Osteoblast (primary cell): ENCODE data around the gene ENKD1. TPM values are rescaled to one million over a fixed set of nuclear protein-coding genes. Genes with fewer than 3 reads are reported as not detected.

Experiments used
- DNase-seq: peaks from one replicate; pipeline ENCODE4 v3.0.0; 2011; ENCODE audit warnings: low spot score, mixed read lengths; ENCODE audit not compliant: insufficient read length; ENCODE audit errors: missing footprints
- H2AFZ ChIP-seq: 2 replicates; pipeline ENCODE4 v1.6.0; 2011; ENCODE audit warnings: mild to moderate bottlenecking, low read length
- H3K27ac ChIP-seq: 2 replicates; pipeline ENCODE4 v1.5.1; 2011; ENCODE audit warnings: mild to moderate bottlenecking, low read depth, low read length, moderate library complexity
- H3K27me3 ChIP-seq: 2 replicates; pipeline ENCODE4 v1.6.0; 2012; ENCODE audit warnings: mild to moderate bottlenecking, control low read depth, inconsistent platforms, low read length, moderate library complexity; ENCODE audit not compliant: insufficient read depth
- H3K36me3 ChIP-seq: 2 replicates; pipeline ENCODE4 v1.5.1; 2011; ENCODE audit warnings: mild to moderate bottlenecking, low read length, control low read depth, moderate library complexity; ENCODE audit not compliant: insufficient read depth
- H3K4me1 ChIP-seq: 2 replicates; pipeline ENCODE4 v1.5.1; 2011; ENCODE audit warnings: mild to moderate bottlenecking, low read length, control low read depth, moderate library complexity; ENCODE audit not compliant: insufficient read depth
- H3K4me2 ChIP-seq: 2 replicates; pipeline ENCODE4 v1.6.0; 2011; ENCODE audit warnings: mild to moderate bottlenecking, low read length; ENCODE audit not compliant: insufficient read depth
- H3K4me3 ChIP-seq: fragments of 200-600 bp; sonication (generic); 3 replicates; pipeline ENCODE4 v1.5.1; 2012; ENCODE audit warnings: mild to moderate bottlenecking, low read length, inconsistent platforms; ENCODE audit not compliant: insufficient read depth
- H3K79me2 ChIP-seq: 2 replicates; pipeline ENCODE4 v1.6.0; 2012; ENCODE audit warnings: mild to moderate bottlenecking, low read length, control low read depth, inconsistent platforms; ENCODE audit not compliant: insufficient read depth
- H3K9me3 ChIP-seq: 2 replicates; pipeline ENCODE4 v1.5.1; 2011; ENCODE audit warnings: low read depth, low read length, control low read depth
- H4K20me1 ChIP-seq: 2 replicates; pipeline ENCODE4 v1.6.0; 2012; ENCODE audit warnings: mild to moderate bottlenecking, low read length, control low read depth; ENCODE audit not compliant: insufficient read depth
- CTCF ChIP-seq: IDR thresholded peaks from 2 replicates; pipeline ENCODE4 v1.5.1; 2011; ENCODE audit warnings: mild to moderate bottlenecking, low read depth, low read length, moderate library complexity; ENCODE audit errors: extremely low read depth
- total RNA-seq: library from RNA; depleted of rRNA; stranded (reverse); fragments of >200 nt; gene quantifications from 2 replicates; pipeline ENCODE4 v1.2.3, GENCODE V29; 2012

ENKD1 gene
- total RNA-seq, 1 donor: 15.9 TPM

- H2AFZ ChIP-seq: no peak overlapping the region
- H3K4me1 ChIP-seq: no peaks in the 10 kb centered on the region
- H3K4me2 ChIP-seq: no peak overlapping the region
- H3K9me3 ChIP-seq: no peaks in the 10 kb centered on the region
- H3K4me3 ChIP-seq: no peak overlapping the region
- no peaks in the 10 kb centered on the region for H3K27me3 ChIP-seq
- TF ChIP-seq CTCF: no peak
- peaks cover 7% of the 10 kb centered on the region for H4K20me1 ChIP-seq
- peaks cover 16% of the 10 kb centered on the region for H3K36me3 ChIP-seq
- no peak for DNase-seq
- H3K27ac ChIP-seq: no peak overlapping the region
- H3K79me2 ChIP-seq: peaks cover 3% of the 10 kb centered on the region
These were observed 19.0 kb upstream of the ENKD1 start for GRCh38 chr16:67685388-67686112.

DNA sequence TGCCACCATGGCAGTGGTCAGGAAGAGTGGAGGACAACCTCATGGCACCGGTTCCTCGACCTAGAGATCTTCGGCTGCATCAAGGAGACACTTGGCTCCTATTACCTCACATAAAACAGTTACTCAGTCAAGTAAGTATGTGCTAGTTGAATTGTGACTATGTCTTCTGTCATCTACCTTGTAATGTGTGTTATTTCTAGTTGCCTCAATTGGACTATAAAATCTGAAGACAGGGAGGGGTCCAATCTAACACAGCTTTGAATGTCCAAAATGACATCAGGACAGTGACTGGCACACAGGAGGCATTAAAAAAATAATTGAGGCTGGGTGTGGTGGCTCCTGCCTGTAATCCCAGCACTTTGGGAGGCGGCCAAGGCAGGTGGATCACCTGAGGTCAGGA is 17.2 kb upstream of the ENKD1 start:
- H2AFZ ChIP-seq: no peak overlapping the region
- no peaks in the 10 kb centered on the region for H3K4me1 ChIP-seq
- H3K4me2 ChIP-seq: no peak overlapping the region
- H3K27ac ChIP-seq: no peak overlapping the region
- H3K36me3 ChIP-seq: peaks cover 16% of the 10 kb centered on the region
- H3K9me3 ChIP-seq: no peaks in the 10 kb centered on the region
- H3K4me3 ChIP-seq: no peak overlapping the region
- DNase-seq: no peak
- no peak for TF ChIP-seq CTCF
- no peaks in the 10 kb centered on the region for H3K27me3 ChIP-seq
- peaks cover 3% of the 10 kb centered on the region for H4K20me1 ChIP-seq
- H3K79me2 ChIP-seq: no peaks in the 10 kb centered on the region

DNA sequence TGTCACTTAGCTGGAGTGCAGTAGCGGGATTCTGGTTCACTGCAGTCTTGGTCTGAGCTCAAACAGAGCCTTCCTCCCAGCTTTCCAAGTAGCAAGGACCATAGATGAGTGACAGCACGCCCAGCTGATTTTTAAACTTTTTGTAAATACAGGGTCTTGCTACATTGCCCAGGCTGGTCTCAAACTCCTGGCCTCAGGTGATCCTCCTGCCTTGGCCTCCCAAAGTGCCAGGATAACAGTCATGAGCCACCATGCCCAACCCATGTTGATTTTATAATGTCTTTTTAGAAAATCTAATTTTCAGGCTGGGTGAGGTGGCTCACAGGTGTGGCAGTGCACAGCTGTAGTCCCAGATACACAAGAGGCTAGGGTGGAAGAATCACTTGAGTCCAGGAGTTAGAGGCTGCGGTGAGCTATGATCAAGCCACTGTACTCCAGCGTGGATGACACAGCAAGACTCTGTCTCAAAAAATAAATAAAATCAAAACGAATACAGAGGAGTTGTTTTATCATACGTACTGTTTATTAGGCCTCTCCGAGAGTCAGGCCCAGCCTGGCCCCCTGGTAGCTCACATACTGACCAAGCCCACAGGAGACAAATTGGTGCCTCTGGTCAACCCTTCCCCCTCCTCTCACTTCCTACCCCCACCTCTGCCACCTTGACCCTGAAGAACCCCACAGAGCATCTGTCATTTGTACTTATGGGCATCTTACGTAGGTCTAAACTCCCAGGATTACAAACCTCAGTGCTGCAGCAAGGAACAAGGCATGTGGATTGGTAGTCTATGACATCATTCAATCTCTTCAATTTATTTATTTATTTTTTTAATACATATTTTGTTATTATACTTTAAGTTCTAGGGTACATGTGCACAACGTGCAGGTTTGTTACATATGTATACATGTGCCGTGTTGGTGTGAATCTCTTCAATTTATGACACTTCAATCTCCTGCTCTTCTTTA is 13.7 kb upstream of the ENKD1 start:
- no peak for TF ChIP-seq CTCF
- H3K4me2 ChIP-seq: no peak overlapping the region
- no peaks in the 10 kb centered on the region for H3K4me1 ChIP-seq
- no peak overlapping the region for H2AFZ ChIP-seq
- H3K27ac ChIP-seq: no peak overlapping the region
- H3K79me2 ChIP-seq: no peaks in the 10 kb centered on the region
- no peaks in the 10 kb centered on the region for H3K9me3 ChIP-seq
- peaks cover 22% of the 10 kb centered on the region for H3K36me3 ChIP-seq
- DNase-seq: peak; percentile 9
- no peaks in the 10 kb centered on the region for H4K20me1 ChIP-seq
- no peaks in the 10 kb centered on the region for H3K27me3 ChIP-seq
- no peak overlapping the region for H3K4me3 ChIP-seq
